WTC11 (cell line): ENCODE results near the gene ACTR6. TPM values are rescaled to one million over a fixed set of nuclear protein-coding genes. Genes with fewer than 3 reads are reported as not detected.

Experiments
- ATAC-seq: fragments of 200-7000 bp; cut with Tn5 transposase; 2 replicates; pipeline ENCODE4 v1.10.0; 2021; ENCODE audit warnings: mild to moderate bottlenecking, moderate library complexity
- CTCF ChIA-PET: fragments of 300-600 bp; sonication (Branson Sonifier 250); formaldehyde crosslinking; loops from one replicate; lab custom pipeline; 2021; ENCODE audit warnings: antibody characterized with exemption; lab: Charles Lee
- POLR2A ChIA-PET: fragments of 350-600 bp; sonication (Branson Sonifier 250); formaldehyde crosslinking; loops from one replicate; lab custom pipeline; 2021; ENCODE audit warnings: antibody characterized with exemption; lab: Charles Lee
- DNase-seq: peaks from one replicate; pipeline ENCODE4 v3.0.0; 2021; ENCODE audit warnings: low spot score
- H3K27ac Mint-ChIP-seq: 2 replicates; pipeline ENCODE4 v1.8.0; 2021; ENCODE audit warnings: mixed read lengths
- H3K27me3 Mint-ChIP-seq: 2 replicates; pipeline ENCODE4 v1.8.0; 2021; ENCODE audit warnings: low read depth, mild to moderate bottlenecking, moderate library complexity, mixed read lengths
- H3K36me3 Mint-ChIP-seq: 2 replicates; pipeline ENCODE4 v1.8.0; 2021; ENCODE audit warnings: mixed read lengths
- H3K4me1 Mint-ChIP-seq: 2 replicates; pipeline ENCODE4 v1.8.0; 2022; ENCODE audit warnings: mixed read lengths
- H3K4me3 Mint-ChIP-seq: 2 replicates; pipeline ENCODE4 v1.8.0; 2021; ENCODE audit warnings: mild to moderate bottlenecking, moderate library complexity, mixed read lengths
- H3K9me3 Mint-ChIP-seq: 2 replicates; pipeline ENCODE4 v1.8.0; 2021; ENCODE audit warnings: mixed read lengths
- AFF4 ChIP-seq: sonication (generic); formaldehyde crosslinking; IDR thresholded peaks from 2 replicates; pipeline ENCODE4 v1.8.1; 2023; ENCODE audit warnings: mild to moderate bottlenecking, missing genetic modification reagents, borderline replicate concordance
- ATF3 ChIP-seq: sonication (generic); formaldehyde crosslinking; conservative IDR thresholded peaks from 2 replicates; pipeline ENCODE4 v1.8.1; 2022; ENCODE audit warnings: mild to moderate bottlenecking, missing genetic modification reagents
- CBFB ChIP-seq: sonication (generic); formaldehyde crosslinking; IDR thresholded peaks from 2 replicates; pipeline ENCODE4 v1.8.1; 2022; ENCODE audit warnings: mild to moderate bottlenecking, low read depth, missing genetic modification reagents
- CREB1 ChIP-seq: sonication (generic); formaldehyde crosslinking; IDR thresholded peaks from 2 replicates; pipeline ENCODE4 v1.8.0; 2023; ENCODE audit warnings: mild to moderate bottlenecking, missing genetic modification reagents
- CREM ChIP-seq: sonication (generic); formaldehyde crosslinking; IDR thresholded peaks from 2 replicates; pipeline ENCODE4 v1.8.1; 2022; ENCODE audit warnings: mild to moderate bottlenecking, missing genetic modification reagents, moderate library complexity
- E2F4 ChIP-seq: sonication (generic); formaldehyde crosslinking; IDR thresholded peaks from 2 replicates; pipeline ENCODE4 v1.8.1; 2022; ENCODE audit warnings: low read depth, mild to moderate bottlenecking, moderate library complexity, missing genetic modification reagents, borderline replicate concordance
- FOXJ3 ChIP-seq: sonication (generic); formaldehyde crosslinking; IDR thresholded peaks from 2 replicates; pipeline ENCODE4 v1.9.0; 2021; ENCODE audit warnings: missing genetic modification reagents, mild to moderate bottlenecking, borderline replicate concordance
- FOXK1 ChIP-seq: sonication (generic); formaldehyde crosslinking; IDR thresholded peaks from 2 replicates; pipeline ENCODE4 v1.8.0; 2022; ENCODE audit warnings: mild to moderate bottlenecking, moderate library complexity, missing genetic modification reagents
- IRF2 ChIP-seq: sonication (generic); formaldehyde crosslinking; IDR thresholded peaks from 2 replicates; pipeline ENCODE4 v1.8.0; 2022; ENCODE audit warnings: low read depth, missing genetic modification reagents, borderline replicate concordance
- NR1H2 ChIP-seq: sonication (generic); formaldehyde crosslinking; IDR thresholded peaks from 2 replicates; pipeline ENCODE4 v1.9.0; 2021; ENCODE audit warnings: mild to moderate bottlenecking, moderate library complexity, missing genetic modification reagents
- NR2C2 ChIP-seq: sonication (generic); formaldehyde crosslinking; IDR thresholded peaks from 2 replicates; pipeline ENCODE4 v1.8.0; 2022; ENCODE audit warnings: mild to moderate bottlenecking, missing genetic modification reagents
- SMAD3 ChIP-seq: sonication (generic); formaldehyde crosslinking; IDR thresholded peaks from 2 replicates; pipeline ENCODE4 v1.8.0; 2022; ENCODE audit warnings: missing genetic modification reagents, mild to moderate bottlenecking, borderline replicate concordance
- USF1 ChIP-seq: sonication (generic); formaldehyde crosslinking; IDR thresholded peaks from 2 replicates; pipeline ENCODE4 v1.8.0; 2022; ENCODE audit warnings: mild to moderate bottlenecking, missing genetic modification reagents
- ZNF396 ChIP-seq: fragments of 250-450 bp; sonication (Bioruptor Pico); IDR thresholded peaks from 2 replicates; pipeline ENCODE4 v1.8.0; 2021; ENCODE audit warnings: mild to moderate bottlenecking, moderate library complexity, borderline replicate concordance
- ZNF512 ChIP-seq: sonication (generic); formaldehyde crosslinking; IDR thresholded peaks from 2 replicates; pipeline ENCODE4 v1.8.1; 2022; ENCODE audit warnings: missing genetic modification reagents, borderline replicate concordance
- total RNA-seq: library from RNA; stranded (reverse); gene quantifications from 3 replicates; pipeline ENCODE4 v1.2.3, GENCODE V29; 2021

ACTR6 gene
- total RNA-seq, 1 experiment from 2014 or later: 37.6 TPM

GRCh38 chr12:100179252-100179651 lies 21.4 kb upstream of the ACTR6 start:
- H3K4me1 Mint-ChIP-seq: no peaks in the 10 kb centered on the region
- POLR2A ChIA-PET: no interaction called here
- H3K36me3 Mint-ChIP-seq: peaks cover 7% of the 10 kb centered on the region
- TF ChIP-seq CBFB (CRISPR knock-in tag) (no peak), CREM (no peak), ZNF396 (CRISPR knock-in tag) (no peak)
- ATAC-seq: no peak
- no peak overlapping the region for H3K4me3 Mint-ChIP-seq
- no peaks in the 10 kb centered on the region for H3K9me3 Mint-ChIP-seq
- H3K27me3 Mint-ChIP-seq: no peaks in the 10 kb centered on the region
- CTCF ChIA-PET: no interaction called here
- DNase-seq: no peak
- no peak overlapping the region for H3K27ac Mint-ChIP-seq

GRCh38 chr12:100184549-100185145 lies 16.0 kb upstream of the ACTR6 start:
- DNase-seq: no peak
- Mint-ChIP-seq H3K4me3 (no peak overlapping the region), H3K9me3 (peaks cover 8% of the 10 kb centered on the region), H3K36me3 (peaks cover 18% of the 10 kb centered on the region), H3K27ac (no peak overlapping the region), H3K27me3 (no peaks in the 10 kb centered on the region), H3K4me1 (no peaks in the 10 kb centered on the region)
- ATAC-seq: no peak
- CTCF ChIA-PET: no interaction called here
- POLR2A ChIA-PET: no interaction called here
- TF ChIP-seq CREB1 (CRISPR knock-in tag) (no peak), FOXK1 (CRISPR knock-in tag) (no peak), AFF4 (CRISPR knock-in tag) (no peak), NR1H2 (no peak), USF1 (CRISPR knock-in tag) (no peak), FOXJ3 (no peak), NR2C2 (CRISPR knock-in tag) (no peak), E2F4 (CRISPR knock-in tag) (no peak), SMAD3 (CRISPR knock-in tag) (no peak), ZNF512 (CRISPR knock-in tag) (no peak), IRF2 (CRISPR knock-in tag) (no peak), ATF3 (no peak)
